Gastroesophageal sphincter (tissue), 3 donors: ENCODE measurements around the gene HIVEP2.

Experiments used
- EP300 ChIP-seq: sonication (generic); formaldehyde crosslinking; IDR thresholded peaks from one replicate; pipeline ENCODE4 v1.6.1; 2017; ENCODE audit warnings: antibody characterized with exemption, mild to moderate bottlenecking
- POLR2A ChIP-seq, 2 donors: fragments of 450-650 bp; IDR thresholded peaks; one replicate each; pipeline ENCODE4 v1.6.1; 2017; ENCODE audit warnings: antibody characterized with exemption in 2 of 2, mild to moderate bottlenecking in 2 of 2, moderate library complexity in 1 of 2
- POLR2AphosphoS5 ChIP-seq: sonication (generic); formaldehyde crosslinking; IDR thresholded peaks from one replicate; pipeline ENCODE4 v1.6.1; 2017; ENCODE audit warnings: antibody characterized with exemption
- TF ChIP-seq, protein P1 (sequence below), 4 experiments: fragments of 200-600 bp in 2 of 4; fragments of 450-650 bp in 2 of 4; sonication (generic) in 1 of 4; IDR thresholded peaks; one replicate each; pipeline ENCODE4 v1.5.1; 2017 to 2019; ENCODE audit warnings: antibody characterized with exemption in 4 of 4, mild to moderate bottlenecking in 2 of 4, moderate library complexity in 2 of 4

DNA sequence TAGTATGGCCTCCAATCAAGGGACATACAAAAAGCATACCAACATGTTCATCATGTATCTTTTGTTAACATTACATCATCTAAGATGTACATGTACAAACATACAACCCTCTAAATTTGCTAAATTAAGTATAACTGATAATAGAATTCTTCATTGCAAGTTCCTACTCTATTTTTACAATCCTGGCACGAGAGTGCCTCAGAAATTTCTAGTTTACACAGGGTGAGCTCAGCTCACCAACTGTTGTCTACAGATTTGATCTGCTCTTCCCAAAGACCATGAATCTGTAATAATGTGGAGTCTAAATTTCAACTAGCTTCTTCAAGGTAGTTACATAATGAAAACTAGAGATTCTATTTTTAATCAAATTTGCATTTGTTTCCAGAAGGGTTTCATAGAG, 179.7 kb downstream of the HIVEP2 start:
- TF ChIP-seq, protein P1, sequence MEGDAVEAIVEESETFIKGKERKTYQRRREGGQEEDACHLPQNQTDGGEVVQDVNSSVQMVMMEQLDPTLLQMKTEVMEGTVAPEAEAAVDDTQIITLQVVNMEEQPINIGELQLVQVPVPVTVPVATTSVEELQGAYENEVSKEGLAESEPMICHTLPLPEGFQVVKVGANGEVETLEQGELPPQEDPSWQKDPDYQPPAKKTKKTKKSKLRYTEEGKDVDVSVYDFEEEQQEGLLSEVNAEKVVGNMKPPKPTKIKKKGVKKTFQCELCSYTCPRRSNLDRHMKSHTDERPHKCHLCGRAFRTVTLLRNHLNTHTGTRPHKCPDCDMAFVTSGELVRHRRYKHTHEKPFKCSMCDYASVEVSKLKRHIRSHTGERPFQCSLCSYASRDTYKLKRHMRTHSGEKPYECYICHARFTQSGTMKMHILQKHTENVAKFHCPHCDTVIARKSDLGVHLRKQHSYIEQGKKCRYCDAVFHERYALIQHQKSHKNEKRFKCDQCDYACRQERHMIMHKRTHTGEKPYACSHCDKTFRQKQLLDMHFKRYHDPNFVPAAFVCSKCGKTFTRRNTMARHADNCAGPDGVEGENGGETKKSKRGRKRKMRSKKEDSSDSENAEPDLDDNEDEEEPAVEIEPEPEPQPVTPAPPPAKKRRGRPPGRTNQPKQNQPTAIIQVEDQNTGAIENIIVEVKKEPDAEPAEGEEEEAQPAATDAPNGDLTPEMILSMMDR (IDR thresholded peaks at IDR 0.05), result no peak
- TF ChIP-seq POLR2AphosphoS5 (no peak), POLR2A (IDR thresholded peaks at IDR 0.05) (no peak), EP300 (no peak)
